HG02884 (cell line): ENCODE measurements around the gene FBXO45.
A peak's percentile ranks its signal among the peaks of the same experiment; 100 is the strongest.
"Not testable (repeated sequence)": the region's sequence is repeated elsewhere in the genome, so short reads cannot be mapped to it uniquely, and the experiment has no call there.

ENCODE experiments used
- ATAC-seq: cut with Tn5 transposase; IDR thresholded peaks from one replicate; pipeline ENCODE4 v1.9.1; 2021; ENCODE audit warnings: mild to moderate bottlenecking, moderate library complexity; ENCODE audit not compliant: unreplicated experiment

Gene FBXO45

GRCh38 chr3:196615234-196615633, 46.8 kb downstream of the FBXO45 start:
- not testable (repeated sequence) for ATAC-seq

DNA sequence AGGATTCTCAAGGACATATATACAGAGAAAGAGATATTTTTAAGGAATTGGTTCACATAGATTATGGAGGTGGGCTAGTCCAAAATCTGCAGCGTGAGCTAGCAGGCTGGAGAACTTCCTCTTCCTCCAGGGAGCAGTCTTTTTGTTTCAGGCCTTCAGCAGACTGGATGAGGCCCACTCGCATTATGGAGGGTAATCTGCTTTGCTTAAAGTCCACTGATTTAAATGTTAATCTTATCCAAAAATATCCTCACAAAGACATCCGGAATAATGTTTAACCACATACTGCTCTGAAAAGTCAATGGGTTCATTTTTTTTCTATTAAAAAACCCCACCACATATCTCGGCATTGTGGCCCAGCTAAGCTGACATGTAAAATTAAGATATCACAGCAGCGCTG, 48.8 kb downstream of the FBXO45 start:
- no peak for ATAC-seq

GRCh38 chr3:196619223-196619622, 50.8 kb downstream of the FBXO45 start:
- ATAC-seq: no peak

DNA sequence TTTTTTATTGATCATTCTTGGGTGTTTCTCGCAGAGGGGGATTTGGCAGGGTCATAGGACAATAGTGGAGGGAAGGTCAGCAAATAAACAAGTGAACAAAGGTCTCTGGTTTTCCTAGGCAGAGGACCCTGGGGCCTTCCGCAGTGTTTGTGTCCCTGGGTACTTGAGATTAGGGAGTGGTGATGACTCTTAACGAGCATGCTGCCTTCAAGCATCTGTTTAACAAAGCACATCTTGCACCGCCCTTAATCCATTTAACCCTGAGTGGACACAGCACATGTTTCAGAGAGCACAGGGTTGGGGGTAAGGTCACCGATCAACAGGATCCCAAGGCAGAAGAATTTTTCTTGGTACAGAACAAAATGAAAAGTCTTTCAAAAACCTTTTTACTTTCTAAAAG, 51.2 kb downstream of the FBXO45 start:
- ATAC-seq: not testable (repeated sequence)

GRCh38 chr3:196620161-196620604, 51.7 kb downstream of the FBXO45 start:
- ATAC-seq: peak; percentile 45

DNA sequence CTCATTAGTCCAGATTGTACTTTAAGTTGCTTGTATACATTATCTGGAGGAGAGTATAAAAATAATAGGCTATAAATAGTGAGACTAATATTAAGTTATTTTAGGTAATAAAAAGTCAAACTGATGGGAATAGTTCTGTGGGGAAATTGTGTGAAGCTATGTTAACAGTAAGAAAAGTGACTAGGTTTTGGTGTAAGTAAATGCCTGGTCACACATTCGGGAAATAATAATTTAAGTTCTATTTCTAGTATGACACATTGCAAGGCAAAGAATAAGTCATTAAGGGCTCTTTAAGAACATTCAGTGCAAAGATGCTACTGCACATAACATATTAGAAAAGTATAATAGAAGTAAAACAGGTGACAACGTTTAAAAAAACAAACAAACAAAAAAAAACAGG, 52.2 kb downstream of the FBXO45 start:
- ATAC-seq: no peak

GRCh38 chr3:196621611-196622010, 53.2 kb downstream of the FBXO45 start:
- ATAC-seq: no peak

- ATAC-seq: peak; percentile 57
These were observed 55.8 kb downstream of the FBXO45 start for GRCh38 chr3:196624067-196624790.

DNA sequence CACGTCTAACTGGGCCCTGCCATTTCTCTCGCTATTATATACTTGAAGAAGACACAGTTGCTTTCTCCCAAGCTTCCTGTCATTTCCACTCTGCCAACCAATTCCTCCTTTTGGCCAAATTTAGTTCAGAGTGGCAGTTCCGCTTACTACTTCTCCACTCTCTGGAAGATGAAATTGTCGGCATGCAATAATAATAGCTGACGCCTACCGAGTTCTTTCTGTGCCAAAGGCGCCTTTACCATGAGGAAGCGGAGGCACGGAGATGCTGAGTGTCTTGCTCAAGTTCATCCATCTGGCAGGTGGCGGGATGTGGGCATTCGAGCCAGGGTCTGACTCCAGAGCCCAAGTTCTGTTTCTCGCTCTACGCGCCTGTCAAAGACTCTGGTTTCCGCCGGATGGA, 56.4 kb downstream of the FBXO45 start:
- no peak for ATAC-seq

GRCh38 chr3:196625331-196625730, 56.9 kb downstream of the FBXO45 start:
- no peak for ATAC-seq

GRCh38 chr3:196627918-196628231, 59.4 kb downstream of the FBXO45 start:
- no peak for ATAC-seq

GRCh38 chr3:196629228-196629627, 60.8 kb downstream of the FBXO45 start:
- no peak for ATAC-seq

GRCh38 chr3:196631682-196632045, 63.2 kb downstream of the FBXO45 start:
- no peak for ATAC-seq

- peak; percentile 69 for ATAC-seq
These were observed 63.7 kb downstream of the FBXO45 start for GRCh38 chr3:196632046-196632751.

GRCh38 chr3:196633555-196634151, 65.2 kb downstream of the FBXO45 start:
- no peak for ATAC-seq

DNA sequence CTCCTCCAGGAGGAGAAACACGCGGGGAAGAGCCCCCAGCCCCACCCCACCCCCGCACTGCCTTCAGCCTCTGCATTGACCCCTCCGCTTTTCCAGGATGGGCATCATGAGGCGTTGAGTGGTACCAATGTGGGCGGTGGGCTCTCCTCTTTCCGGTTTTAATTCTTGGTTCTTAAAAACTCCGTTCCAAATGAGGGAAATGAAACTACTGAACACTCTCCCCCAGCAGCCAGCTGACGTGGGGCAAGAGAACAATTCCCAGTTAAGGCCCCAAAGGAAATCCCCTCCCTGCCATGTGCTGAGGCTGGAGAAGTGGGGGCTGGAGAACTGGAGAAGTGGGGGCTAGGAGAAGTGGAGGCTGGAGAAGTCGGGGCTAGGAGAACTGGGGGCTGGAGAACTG, 65.8 kb downstream of the FBXO45 start:
- no peak for ATAC-seq

GRCh38 chr3:196634829-196635228, 66.4 kb downstream of the FBXO45 start:
- ATAC-seq: no peak

DNA sequence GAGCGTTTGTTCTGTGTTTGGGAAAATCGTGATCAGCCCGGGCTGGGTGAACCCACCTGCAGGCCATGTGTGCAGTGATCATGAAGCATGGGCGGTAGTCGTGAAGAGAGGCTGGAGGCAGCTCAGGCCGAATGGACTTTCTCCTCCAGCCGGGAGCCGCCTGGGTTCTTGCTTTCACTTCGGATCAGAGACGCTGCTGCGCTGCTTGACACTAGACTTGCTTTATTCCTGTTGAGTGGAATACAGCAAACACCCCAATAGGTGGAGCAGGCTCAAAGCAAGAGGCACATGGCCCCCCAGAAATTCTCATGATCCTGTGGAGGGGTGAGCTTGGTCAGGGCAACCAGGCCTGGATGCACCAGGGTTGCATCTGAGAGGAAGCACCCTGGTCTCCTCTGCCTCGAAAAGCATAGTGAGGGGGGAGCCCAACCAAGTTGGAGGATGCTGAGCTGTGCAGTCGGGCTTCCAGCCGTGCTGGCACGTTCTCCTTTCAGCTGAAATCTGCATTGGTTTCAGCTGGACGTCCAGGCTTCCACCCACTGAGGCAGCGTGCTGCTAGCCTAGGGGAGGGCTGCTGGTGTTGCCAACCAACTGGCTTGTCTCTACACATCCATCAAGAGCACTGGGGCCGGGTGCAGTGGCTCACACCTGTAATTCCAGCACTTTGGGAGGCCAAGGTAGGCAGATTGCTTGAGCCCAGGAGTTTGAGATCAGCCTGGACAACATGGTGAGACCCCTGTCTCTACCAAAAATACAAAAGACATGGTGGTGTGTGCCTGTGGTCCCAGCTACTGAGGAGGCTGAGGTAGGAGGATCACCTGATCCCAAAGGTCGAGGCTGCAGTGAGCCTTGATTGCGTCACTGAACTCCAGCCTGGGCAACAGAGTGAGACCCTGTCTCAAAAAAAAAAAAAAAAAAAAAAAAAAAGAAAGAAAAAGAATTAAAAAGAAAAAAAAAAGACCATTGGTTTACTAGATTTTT, 68.2 kb downstream of the FBXO45 start:
- ATAC-seq: no peak

- not testable (repeated sequence) for ATAC-seq
These were observed 69.5 kb downstream of the FBXO45 start for GRCh38 chr3:196637941-196638340.
